ENCODE measurements around the gene CDIP1.

CDIP1 gene

GRCh38 chr16:4487955-4488498 is 50.5 kb downstream of the CDIP1 start:
- H3K9ac ChIP-seq (ENCODE audit: low read length): no peak overlapping the region
- H4K20me1 ChIP-seq (ENCODE audit: insufficient read depth, low read length): no peaks in the 10 kb centered on the region
- no peaks in the 10 kb centered on the region for H3F3A ChIP-seq (ENCODE audit: insufficient read depth, low read length)
- H3K4me2 ChIP-seq (ENCODE audit: low read length): no peak overlapping the region
- H3K4me1 ChIP-seq (ENCODE audit: insufficient read depth, low read length, severe bottlenecking): no peaks in the 10 kb centered on the region
- no peak overlapping the region for H2AFZ ChIP-seq (ENCODE audit: low read length)
- H3K9me3 ChIP-seq (ENCODE audit: low read length): no peaks in the 10 kb centered on the region
- no peaks in the 10 kb centered on the region for H3K79me2 ChIP-seq (ENCODE audit: insufficient read depth, low read length)
- H3K4me3 ChIP-seq (ENCODE audit: low read depth, low read length, poor library complexity, severe bottlenecking): no peak overlapping the region
- H3K27me3 ChIP-seq (ENCODE audit: insufficient read depth, low read length): no peaks in the 10 kb centered on the region
- peaks cover 51% of the 10 kb centered on the region for H3K36me3 ChIP-seq (ENCODE audit: insufficient read depth, low read length)
- H3K9me2 ChIP-seq (ENCODE audit: low read depth, low read length): no peaks in the 10 kb centered on the region
- TF ChIP-seq EZH2 (IDR thresholded peaks at IDR 0.05; ENCODE audit: borderline replicate concordance, low read length): no peak
- TF ChIP-seq, protein P1, sequence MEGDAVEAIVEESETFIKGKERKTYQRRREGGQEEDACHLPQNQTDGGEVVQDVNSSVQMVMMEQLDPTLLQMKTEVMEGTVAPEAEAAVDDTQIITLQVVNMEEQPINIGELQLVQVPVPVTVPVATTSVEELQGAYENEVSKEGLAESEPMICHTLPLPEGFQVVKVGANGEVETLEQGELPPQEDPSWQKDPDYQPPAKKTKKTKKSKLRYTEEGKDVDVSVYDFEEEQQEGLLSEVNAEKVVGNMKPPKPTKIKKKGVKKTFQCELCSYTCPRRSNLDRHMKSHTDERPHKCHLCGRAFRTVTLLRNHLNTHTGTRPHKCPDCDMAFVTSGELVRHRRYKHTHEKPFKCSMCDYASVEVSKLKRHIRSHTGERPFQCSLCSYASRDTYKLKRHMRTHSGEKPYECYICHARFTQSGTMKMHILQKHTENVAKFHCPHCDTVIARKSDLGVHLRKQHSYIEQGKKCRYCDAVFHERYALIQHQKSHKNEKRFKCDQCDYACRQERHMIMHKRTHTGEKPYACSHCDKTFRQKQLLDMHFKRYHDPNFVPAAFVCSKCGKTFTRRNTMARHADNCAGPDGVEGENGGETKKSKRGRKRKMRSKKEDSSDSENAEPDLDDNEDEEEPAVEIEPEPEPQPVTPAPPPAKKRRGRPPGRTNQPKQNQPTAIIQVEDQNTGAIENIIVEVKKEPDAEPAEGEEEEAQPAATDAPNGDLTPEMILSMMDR (IDR thresholded peaks at IDR 0.05; ENCODE audit: low read length): no peak
- no peak overlapping the region for H3K27ac ChIP-seq (ENCODE audit: low read depth, low read length, poor library complexity, severe bottlenecking)

GRCh38 chr16:4486126-4486893 is 52.3 kb downstream of the CDIP1 start:
- no peak overlapping the region for H2AFZ ChIP-seq (ENCODE audit: low read length)
- no peak overlapping the region for H3K9ac ChIP-seq (ENCODE audit: low read length)
- H3F3A ChIP-seq (ENCODE audit: insufficient read depth, low read length): no peaks in the 10 kb centered on the region
- no peak overlapping the region for H3K4me3 ChIP-seq (ENCODE audit: low read depth, low read length, poor library complexity, severe bottlenecking)
- no peaks in the 10 kb centered on the region for H3K9me3 ChIP-seq (ENCODE audit: low read length)
- H3K4me1 ChIP-seq (ENCODE audit: insufficient read depth, low read length, severe bottlenecking): no peaks in the 10 kb centered on the region
- no peak for TF ChIP-seq EZH2 (IDR thresholded peaks at IDR 0.05; ENCODE audit: borderline replicate concordance, low read length)
- TF ChIP-seq, protein P1 (IDR thresholded peaks at IDR 0.05; ENCODE audit: low read length): no peak
- no peaks in the 10 kb centered on the region for H3K9me2 ChIP-seq (ENCODE audit: low read depth, low read length)
- H3K27ac ChIP-seq (ENCODE audit: low read depth, low read length, poor library complexity, severe bottlenecking): no peak overlapping the region
- no peaks in the 10 kb centered on the region for H4K20me1 ChIP-seq (ENCODE audit: insufficient read depth, low read length)
- H3K4me2 ChIP-seq (ENCODE audit: low read length): no peak overlapping the region
- H3K27me3 ChIP-seq (ENCODE audit: insufficient read depth, low read length): no peaks in the 10 kb centered on the region
- H3K36me3 ChIP-seq (ENCODE audit: insufficient read depth, low read length): peaks cover 47% of the 10 kb centered on the region
- peaks cover 4% of the 10 kb centered on the region; the same call in 1 of the 2 replicates for H3K79me2 ChIP-seq (ENCODE audit: insufficient read depth, low read length)

DNA sequence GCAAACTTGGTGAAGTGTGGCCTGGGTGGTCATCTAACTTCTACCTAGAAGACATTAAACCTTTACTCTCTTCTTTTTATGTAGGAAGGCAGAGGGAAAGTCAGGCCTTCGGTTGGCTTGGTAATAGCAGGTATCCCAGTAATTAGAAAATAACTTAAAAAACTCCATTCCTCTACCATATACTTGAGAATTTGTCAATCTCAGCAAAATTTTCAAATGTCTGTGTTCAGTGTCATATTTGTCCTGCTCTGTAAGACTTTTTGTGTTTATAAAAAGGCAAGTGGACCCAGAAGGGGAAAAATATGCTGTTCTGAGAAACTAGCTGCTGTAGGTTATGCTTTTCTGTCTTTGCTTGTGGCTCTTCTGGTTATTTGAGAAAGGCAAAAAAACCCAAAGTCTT is 56.6 kb downstream of the CDIP1 start:
- no peak overlapping the region for H3K9ac ChIP-seq (ENCODE audit: low read length)
- H3K27ac ChIP-seq (ENCODE audit: low read depth, low read length, poor library complexity, severe bottlenecking): no peak overlapping the region
- no peaks in the 10 kb centered on the region for H3K9me2 ChIP-seq (ENCODE audit: low read depth, low read length)
- TF ChIP-seq, protein P1 (IDR thresholded peaks at IDR 0.05; ENCODE audit: low read length): no peak
- no peak for TF ChIP-seq EZH2 (IDR thresholded peaks at IDR 0.05; ENCODE audit: borderline replicate concordance, low read length)
- no peaks in the 10 kb centered on the region for H3K9me3 ChIP-seq (ENCODE audit: low read length)
- H3K4me3 ChIP-seq (ENCODE audit: low read depth, low read length, poor library complexity, severe bottlenecking): no peak overlapping the region
- no peak overlapping the region for H3K4me2 ChIP-seq (ENCODE audit: low read length)
- H3K36me3 ChIP-seq (ENCODE audit: insufficient read depth, low read length): peaks cover 25% of the 10 kb centered on the region
- peaks cover 12% of the 10 kb centered on the region for H3K4me1 ChIP-seq (ENCODE audit: insufficient read depth, low read length, severe bottlenecking)
- H4K20me1 ChIP-seq (ENCODE audit: insufficient read depth, low read length): no peaks in the 10 kb centered on the region
- H3K79me2 ChIP-seq (ENCODE audit: insufficient read depth, low read length): peaks cover 19% of the 10 kb centered on the region
- no peaks in the 10 kb centered on the region for H3K27me3 ChIP-seq (ENCODE audit: insufficient read depth, low read length)
- H3F3A ChIP-seq (ENCODE audit: insufficient read depth, low read length): no peaks in the 10 kb centered on the region
- H2AFZ ChIP-seq (ENCODE audit: low read length): no peak overlapping the region

Data from OCI-LY1 (cell line).